Stomach (tissue), 4 donors: Measurements from ENCODE around the gene TFDP2.

ENCODE experiments used
- POLR2A ChIP-seq, 4 donors: fragments of 450-650 bp; IDR thresholded peaks; one replicate each; pipeline ENCODE4 v1.6.1; 2016; ENCODE audit warnings: antibody characterized with exemption in 4 of 4, control low read depth in 2 of 4, mild to moderate bottlenecking in 1 of 4, moderate library complexity in 1 of 4
- POLR2AphosphoS5 ChIP-seq, 3 donors: sonication (generic); formaldehyde crosslinking; IDR thresholded peaks; one replicate each; pipeline ENCODE4 v1.6.1; 2016; ENCODE audit warnings: antibody characterized with exemption in 3 of 3

- TF ChIP-seq POLR2A (IDR thresholded peaks at IDR 0.05) (no peak), POLR2AphosphoS5 (IDR thresholded peaks at IDR 0.05) (no peak)
These were observed 218.5 kb downstream of the TFDP2 start for GRCh38 chr3:141930801-141931200.
